Skin epidermis (tissue), 12 donors: ENCODE data around the gene CD74.
"Not testable (repeated sequence)": the region's sequence is repeated elsewhere in the genome, so short reads cannot be mapped to it uniquely, and the experiment has no call there.

Experiments used
- H3K27ac ChIP-seq, 21 experiments: fragments of 200-600 bp; sonication (generic) in 11 of 21; one replicate each; pipeline ENCODE4 v1.5.0; 2020; ENCODE audit warnings: mild to moderate bottlenecking in 3 of 21, inconsistent platforms in 2 of 21, moderate library complexity in 2 of 21
- H3K4me3 ChIP-seq, 7 experiments: fragments of 200-600 bp; sonication (generic) in 2 of 7; one replicate each; pipeline ENCODE4 v1.5.0; 2020; ENCODE audit warnings: inconsistent platforms in 2 of 7, mild to moderate bottlenecking in 2 of 7, moderate library complexity in 1 of 7

CD74 gene

GRCh38 chr5:150412319-150413175 lies at the start of gene CD74:
Gene CD74 (minus strand): TSS chr5:150412910. CDS start chr5:150412749, 161 bp downstream.
- Histone ChIP-seq H3K27ac (peak within 1 kb of the TSS; percentile 60 to 93 (median 85)), H3K4me3 (peak within 1 kb of the TSS; percentile 34 to 57 (median 42))

DNA sequence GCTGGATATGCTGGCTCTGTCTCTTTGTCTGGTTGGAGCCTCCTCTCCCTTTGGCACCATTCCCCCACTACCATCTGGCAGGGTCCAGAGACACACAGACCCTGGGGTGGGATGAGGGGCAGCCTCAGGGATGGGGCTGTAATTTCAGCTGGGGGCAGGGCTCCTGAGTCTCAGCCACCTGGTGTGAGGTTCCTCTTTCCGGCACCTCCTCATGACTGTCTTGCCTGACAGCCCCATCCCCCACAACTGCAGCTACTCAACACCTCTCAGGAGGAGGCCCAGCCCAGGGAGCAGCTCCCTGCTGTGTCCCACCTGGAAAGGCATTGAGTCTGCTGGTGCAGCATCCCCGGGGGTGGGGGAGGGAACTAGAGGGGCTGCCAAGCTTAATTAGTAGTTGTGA lies 48.5 kb upstream of the CD74 start:
- Histone ChIP-seq H3K4me3 (no peak overlapping the region), H3K27ac (peak overlapping the region in 7 of 21 experiments; percentile 11 to 80 (median 28))

DNA sequence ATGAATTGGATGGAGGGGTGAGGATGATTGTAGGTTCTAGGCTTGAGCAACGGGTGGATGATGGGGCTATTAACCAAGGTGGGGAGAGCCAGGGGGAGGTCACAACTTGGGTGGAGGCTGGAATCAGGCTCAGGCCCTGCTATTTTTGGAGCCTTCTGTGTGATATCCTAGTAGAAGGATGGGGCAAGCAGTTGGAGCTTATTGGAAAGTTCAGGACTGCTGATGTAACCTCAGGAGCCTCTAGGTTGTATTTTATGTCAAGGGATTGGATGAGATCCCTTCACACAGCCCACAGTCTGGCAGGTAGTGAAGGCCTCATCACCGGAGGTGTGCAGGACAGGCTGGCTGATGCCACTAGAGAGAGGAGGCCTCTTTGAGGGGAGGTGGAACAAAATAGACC lies 48.1 kb upstream of the CD74 start:
- peak overlapping the region in 7 of 21 experiments; percentile 11 to 80 (median 28) for H3K27ac ChIP-seq
- H3K4me3 ChIP-seq: no peak overlapping the region

DNA sequence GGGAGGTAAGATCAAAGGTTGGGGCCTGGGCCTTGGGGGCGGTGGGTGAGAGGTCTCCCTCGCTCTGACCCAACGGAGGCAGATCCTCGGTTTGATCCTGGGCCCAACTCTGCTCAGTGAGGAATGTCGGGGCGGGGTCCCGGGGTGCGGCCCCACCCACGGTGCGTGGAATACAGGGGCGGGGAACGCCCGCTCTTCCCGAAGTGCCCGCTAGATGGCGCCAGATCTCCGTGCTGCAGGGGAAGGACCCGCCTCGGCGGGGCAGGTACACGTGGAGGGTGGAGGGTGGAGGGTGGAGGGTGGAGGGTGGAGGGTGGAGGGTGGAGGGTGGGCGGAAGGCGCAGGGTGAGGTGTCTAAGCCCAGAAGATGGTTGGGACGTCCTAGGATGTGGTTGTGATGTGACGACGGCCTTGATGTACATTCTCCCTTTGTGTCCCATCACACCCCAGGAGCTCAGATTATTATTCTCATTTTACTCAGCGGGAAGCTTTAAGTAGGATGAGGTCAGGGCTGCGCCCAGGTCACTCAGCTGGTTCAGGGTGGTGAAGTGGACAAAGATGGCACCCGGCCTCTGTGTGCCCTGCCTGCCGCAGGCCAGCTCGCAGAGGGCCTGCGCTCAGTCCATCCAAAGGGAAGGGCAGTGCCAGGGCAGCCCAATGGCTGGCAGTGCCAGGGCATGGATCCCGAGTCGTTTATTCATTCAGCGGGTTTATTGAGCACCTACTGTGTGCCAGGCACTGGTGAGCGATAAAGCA lies 46.3 kb upstream of the CD74 start:
- Histone ChIP-seq H3K27ac (peak overlapping the region in 8 of 21 experiments; percentile 10 to 56 (median 32)), H3K4me3 (peak overlapping the region in 1 of 7 experiments; percentile 16)

- H3K27ac ChIP-seq: peak overlapping the region in 3 of 21 experiments; percentile 1 to 4 (median 2)
- H3K4me3 ChIP-seq: no peak overlapping the region
These were observed 45.0 kb upstream of the CD74 start for GRCh38 chr5:150457562-150458240.

DNA sequence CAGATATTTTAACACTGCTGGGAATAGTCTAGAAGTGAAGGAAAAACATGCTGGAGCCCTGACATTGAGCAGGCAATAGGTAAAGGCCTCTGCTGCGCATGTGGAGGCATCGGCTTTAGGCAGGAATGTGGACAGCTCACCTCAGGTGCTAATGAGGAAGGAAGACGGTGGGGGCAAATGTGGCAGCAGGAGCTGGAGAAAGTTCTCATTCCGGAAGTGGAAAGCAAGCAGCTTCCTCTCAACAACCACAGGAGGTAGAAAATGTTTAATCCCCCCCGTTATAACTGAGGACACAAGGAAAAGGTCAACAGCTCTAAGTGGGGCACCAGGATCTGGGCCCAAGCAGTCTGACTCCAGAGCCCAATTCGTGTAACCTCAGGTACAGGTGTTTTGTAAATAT lies 44.4 kb upstream of the CD74 start:
- no peak overlapping the region for H3K4me3 ChIP-seq
- peak overlapping the region in 1 of 21 experiments; percentile 4 for H3K27ac ChIP-seq

GRCh38 chr5:150454492-150455229 lies 42.0 kb upstream of the CD74 start:
- no peak overlapping the region for H3K27ac ChIP-seq
- no peak overlapping the region for H3K4me3 ChIP-seq

- not testable (repeated sequence) for H3K27ac ChIP-seq, H3K4me3 ChIP-seq
These were observed 41.3 kb upstream of the CD74 start for GRCh38 chr5:150454027-150454426.

GRCh38 chr5:150452914-150453313 lies 40.2 kb upstream of the CD74 start:
- Histone ChIP-seq H3K4me3 (no peak overlapping the region), H3K27ac (no peak overlapping the region)

DNA sequence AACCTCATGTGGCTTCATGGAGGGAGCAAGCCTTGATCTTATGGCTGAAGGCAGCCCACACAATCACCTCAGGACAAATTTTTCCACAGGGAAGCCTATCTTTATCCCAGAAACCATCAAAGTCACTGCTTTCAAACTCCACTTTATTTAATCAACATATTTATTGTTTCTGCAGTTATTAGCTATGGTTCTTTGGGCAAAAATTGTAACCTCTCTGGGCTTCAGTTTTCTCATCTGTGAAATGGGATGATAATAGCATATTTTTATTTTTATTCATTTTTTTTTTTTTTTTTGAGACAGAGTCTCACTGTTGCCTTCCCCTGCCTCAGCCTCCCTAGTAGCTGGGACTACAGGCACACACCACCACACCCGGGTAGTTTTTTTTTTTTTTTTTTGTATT lies 38.9 kb upstream of the CD74 start:
- H3K27ac ChIP-seq: no peak overlapping the region
- H3K4me3 ChIP-seq: no peak overlapping the region

DNA sequence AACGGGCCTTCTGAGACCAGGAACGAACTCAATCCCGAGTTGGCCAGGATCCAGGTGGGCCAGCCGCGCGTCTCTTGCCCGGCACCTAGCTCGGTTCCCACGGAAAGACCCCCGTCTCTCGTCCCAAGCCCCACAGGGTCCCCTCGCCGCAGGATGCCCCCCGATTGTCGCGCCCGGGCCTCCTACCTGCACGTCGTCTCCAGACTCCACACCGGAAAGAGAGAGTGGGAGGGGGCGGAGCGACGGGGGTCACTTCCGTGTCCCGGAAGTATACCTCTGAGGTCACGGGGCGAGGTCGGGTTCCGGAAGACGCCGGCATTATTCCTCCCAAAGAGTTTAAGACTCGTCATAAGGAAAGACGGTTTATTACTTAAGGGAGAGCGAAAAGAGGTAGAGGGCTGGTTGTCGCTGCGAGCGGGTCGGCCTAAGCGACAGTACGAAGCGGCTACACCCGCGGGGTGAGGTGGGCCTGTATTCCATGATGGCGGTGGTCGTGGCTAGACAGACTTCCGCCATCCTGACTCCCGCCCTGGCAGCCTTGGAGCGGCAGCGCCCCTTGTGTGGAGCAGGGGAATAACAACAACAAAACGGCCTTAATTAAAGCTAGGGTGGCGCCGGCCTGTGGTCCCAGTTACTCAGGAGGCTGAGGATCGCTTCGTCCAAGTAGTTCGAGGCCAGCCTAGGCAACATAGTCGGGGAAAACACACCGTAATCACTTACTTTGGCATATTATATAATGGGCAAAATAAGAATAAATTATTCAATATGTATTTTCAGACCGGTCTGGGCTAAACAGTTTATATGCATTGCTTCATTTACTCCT lies 37.0 kb upstream of the CD74 start, which contains the start of gene RPS14:
RPS14 (minus strand) TSS at position 223 of the 823 bp plus-strand sequence. CDS start 2,006 bp downstream, outside the sequence.
- peak within 1 kb of the TSS; percentile 90 to 100 (median 98) for H3K27ac ChIP-seq
- H3K4me3 ChIP-seq: peak within 1 kb of the TSS; percentile 63 to 93 (median 79)

DNA sequence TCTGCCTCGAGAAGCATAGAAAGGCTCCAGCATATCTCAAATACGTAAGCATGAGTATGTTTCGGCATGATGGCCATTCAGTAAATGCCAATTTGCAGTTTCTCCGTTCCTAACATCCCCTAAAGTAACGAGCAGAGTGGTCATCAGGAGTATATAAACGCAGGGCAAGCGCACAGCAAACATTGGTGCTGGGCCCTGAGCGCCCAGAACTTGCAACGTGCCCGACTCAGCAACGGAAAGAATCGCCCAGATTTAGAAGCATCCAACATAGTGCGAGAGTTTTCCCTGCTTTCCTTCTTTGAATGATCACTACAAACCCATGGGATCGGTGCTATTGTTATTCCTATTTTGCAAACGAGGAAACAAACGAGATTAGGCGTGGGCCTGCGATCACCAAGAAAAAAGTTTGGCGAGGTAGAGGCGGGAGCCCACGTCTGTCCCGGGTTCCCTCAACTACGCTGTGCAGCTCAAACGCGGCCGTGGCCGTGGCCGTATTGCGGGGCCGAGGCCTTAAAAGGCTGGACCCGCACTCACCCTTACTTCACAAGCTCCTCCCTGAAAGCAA lies 36.3 kb upstream of the CD74 start:
- peak overlapping the region; percentile 90 to 100 (median 98) for H3K27ac ChIP-seq
- peak overlapping the region; percentile 63 to 93 (median 79) for H3K4me3 ChIP-seq

GRCh38 chr5:150448334-150448733 lies 35.6 kb upstream of the CD74 start:
- Histone ChIP-seq H3K27ac (peak overlapping the region in 18 of 21 experiments; percentile 93 to 100 (median 98)), H3K4me3 (peak overlapping the region; percentile 63 to 93 (median 79))

DNA sequence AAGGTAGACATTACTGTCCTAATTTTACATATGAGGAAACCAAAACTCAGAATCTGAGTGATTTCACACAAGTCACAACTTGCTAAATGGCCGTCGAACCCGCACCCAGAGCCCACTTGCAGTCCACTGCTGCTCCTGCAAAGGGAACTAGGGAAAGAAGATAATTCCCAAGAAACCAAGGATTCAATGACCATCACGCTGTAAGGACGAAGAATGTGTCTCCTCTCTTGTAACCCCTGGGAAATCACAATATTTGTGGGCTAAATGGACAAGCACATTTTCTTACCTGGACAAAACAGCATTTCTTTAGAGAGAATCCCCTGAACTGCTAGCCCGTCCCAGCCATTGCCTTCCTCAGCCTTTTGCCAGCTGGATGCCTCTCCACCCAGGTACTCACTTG lies 34.5 kb upstream of the CD74 start:
- Histone ChIP-seq H3K27ac (peak overlapping the region in 2 of 21 experiments; percentile 95 to 98), H3K4me3 (no peak overlapping the region)

GRCh38 chr5:150446583-150446982 lies 33.9 kb upstream of the CD74 start:
- H3K4me3 ChIP-seq: no peak overlapping the region
- H3K27ac ChIP-seq: no peak overlapping the region

DNA sequence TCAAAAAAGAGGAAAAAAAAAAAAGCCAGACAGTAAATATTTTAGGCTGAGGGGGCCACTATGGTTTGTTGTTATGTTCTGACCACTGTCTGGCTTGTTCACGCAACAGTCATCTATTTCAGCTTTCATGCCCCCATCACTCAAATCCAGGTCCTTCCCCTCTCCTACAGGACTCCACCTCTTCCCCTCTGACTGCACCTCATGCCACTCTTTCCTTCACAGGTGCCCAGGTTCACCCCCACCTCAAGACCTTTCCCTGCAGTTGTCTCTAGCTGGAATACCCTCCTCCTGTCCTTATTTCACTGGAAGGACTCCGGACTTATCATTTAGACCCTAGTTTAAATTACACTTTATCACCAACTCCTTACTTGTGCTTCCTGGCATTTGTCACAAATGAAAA lies 33.4 kb upstream of the CD74 start:
- no peak overlapping the region for H3K4me3 ChIP-seq
- H3K27ac ChIP-seq: no peak overlapping the region

DNA sequence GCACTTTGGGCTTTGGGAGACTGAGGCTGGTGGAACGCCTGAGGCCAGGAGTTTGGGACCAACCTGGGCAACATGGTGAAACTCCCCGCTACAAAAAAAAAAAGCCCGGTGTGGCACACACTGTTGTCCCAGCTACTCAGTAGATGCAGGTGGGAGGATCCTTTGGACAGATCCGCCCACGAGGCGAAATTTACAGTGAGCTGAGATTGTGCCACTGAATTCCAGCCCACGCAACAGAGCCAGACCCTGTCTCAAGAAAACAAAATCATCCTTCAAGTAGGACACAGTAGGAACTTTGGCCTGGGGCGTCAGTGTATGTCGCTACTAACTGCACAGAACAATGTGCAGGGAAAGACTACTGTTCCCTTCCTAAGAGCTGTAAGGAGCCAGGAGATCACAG lies 32.1 kb upstream of the CD74 start:
- Histone ChIP-seq H3K27ac (no peak overlapping the region), H3K4me3 (no peak overlapping the region)
